Activated naive CD8-positive, alpha-beta T cell treated with anti-CD3 and anti-CD28 coated beads, Interleukin-2, amount 10 ng/mL, durations not matched to agents 7 days and 5 days (primary cell): ENCODE results near the gene NEK6. TPM values are rescaled to one million over a fixed set of nuclear protein-coding genes. Genes with fewer than 3 reads are reported as not detected.
A peak's percentile ranks its signal among the peaks of the same experiment; 100 is the strongest.
"Not testable (repeated sequence)": the region's sequence is repeated elsewhere in the genome, so short reads cannot be mapped to it uniquely, and the experiment has no call there.

Experiments used
- ATAC-seq: fragments of 150-1000 bp; cut with Tn5 transposase; one replicate; pipeline ENCODE4 v1.10.0; 2021; ENCODE audit warnings: low read depth, moderate library complexity
- POLR2A ChIA-PET: fragments of 350-600 bp; sonication (Branson Sonifier 250); formaldehyde crosslinking; loops from one replicate; lab custom pipeline; 2021; ENCODE audit warnings: antibody characterized with exemption; lab: Charles Lee
- DNase-seq: peaks from one replicate; pipeline ENCODE4 v3.0.0; 2021
- H3K27ac Mint-ChIP-seq: one replicate; pipeline ENCODE4 v1.8.0; 2022; ENCODE audit warnings: mild to moderate bottlenecking, mixed read lengths
- H3K27me3 Mint-ChIP-seq: one replicate; pipeline ENCODE4 v1.8.0; 2022; ENCODE audit warnings: mild to moderate bottlenecking, moderate library complexity, mixed read lengths
- H3K36me3 Mint-ChIP-seq: one replicate; pipeline ENCODE4 v1.8.0; 2021; ENCODE audit warnings: mild to moderate bottlenecking, mixed read lengths
- H3K4me1 Mint-ChIP-seq: one replicate; pipeline ENCODE4 v1.8.0; 2021; ENCODE audit warnings: mixed read lengths
- H3K4me3 Mint-ChIP-seq: one replicate; pipeline ENCODE4 v1.8.0; 2022; ENCODE audit warnings: mild to moderate bottlenecking, moderate library complexity, mixed read lengths
- H3K9me3 Mint-ChIP-seq: one replicate; pipeline ENCODE4 v1.8.0; 2021; ENCODE audit warnings: mixed read lengths
- total RNA-seq, 2 experiments: library from RNA; stranded (reverse); gene quantifications; one replicate each; pipeline ENCODE4 v1.2.3, GENCODE V29; 2021

NEK6 gene
- total RNA-seq, 2 experiments from 2014 or later: 8.1 to 10.9 TPM

DNA sequence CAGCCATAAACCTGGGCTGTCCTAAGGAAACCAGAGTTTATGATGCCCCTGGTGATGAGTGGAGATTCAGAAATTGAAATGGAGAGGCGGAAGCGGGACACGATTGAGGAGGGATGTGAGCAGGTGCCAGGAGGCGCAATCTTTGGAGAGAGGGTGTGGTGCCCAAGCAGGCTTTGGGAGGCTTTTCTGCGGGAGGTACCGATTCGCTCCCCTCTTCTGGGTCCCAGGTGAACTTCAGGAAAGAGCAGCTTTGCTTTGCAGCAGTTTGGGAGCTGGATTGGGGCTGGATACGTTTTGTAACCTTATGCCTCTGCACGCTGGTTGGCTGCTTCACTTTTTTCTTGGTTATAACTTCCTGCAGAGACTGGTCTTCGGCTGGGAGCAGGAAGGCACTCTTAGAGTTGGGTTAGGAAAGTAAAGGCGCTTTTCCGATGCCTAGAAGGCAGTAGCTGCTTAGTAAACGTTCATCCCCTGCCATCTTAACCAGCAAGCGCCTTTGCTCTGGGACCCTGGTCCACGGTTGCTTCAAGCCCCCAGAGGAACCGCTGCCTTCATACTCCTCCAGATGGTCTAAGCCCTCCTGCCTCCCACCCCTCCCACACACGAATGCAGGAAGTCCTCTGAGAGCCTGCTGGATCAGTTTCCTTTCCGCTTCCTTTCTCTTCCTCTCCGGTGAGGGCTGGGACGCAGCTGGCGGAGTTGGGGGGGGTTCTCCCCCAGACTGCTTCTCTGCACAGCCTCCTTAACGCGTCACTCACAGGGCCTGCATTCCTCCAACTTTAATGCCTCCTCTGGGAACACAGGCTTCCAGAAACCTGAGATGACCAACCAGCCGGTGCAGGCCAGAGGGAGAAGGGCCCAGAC lies 15.2 kb upstream of the NEK6 start:
- POLR2A ChIA-PET: no interaction called here
- peaks cover 30% of the 10 kb centered on the region for H3K4me1 Mint-ChIP-seq
- ATAC-seq (peak; percentile 31), DNase-seq (peak; percentile 29)
- peaks cover 2% of the 10 kb centered on the region for H3K36me3 Mint-ChIP-seq
- peak overlapping the region; percentile 67 for H3K27ac Mint-ChIP-seq
- peak overlapping the region; percentile 56 for H3K4me3 Mint-ChIP-seq
- peaks cover 10% of the 10 kb centered on the region for H3K27me3 Mint-ChIP-seq
- no peaks in the 10 kb centered on the region for H3K9me3 Mint-ChIP-seq

DNA sequence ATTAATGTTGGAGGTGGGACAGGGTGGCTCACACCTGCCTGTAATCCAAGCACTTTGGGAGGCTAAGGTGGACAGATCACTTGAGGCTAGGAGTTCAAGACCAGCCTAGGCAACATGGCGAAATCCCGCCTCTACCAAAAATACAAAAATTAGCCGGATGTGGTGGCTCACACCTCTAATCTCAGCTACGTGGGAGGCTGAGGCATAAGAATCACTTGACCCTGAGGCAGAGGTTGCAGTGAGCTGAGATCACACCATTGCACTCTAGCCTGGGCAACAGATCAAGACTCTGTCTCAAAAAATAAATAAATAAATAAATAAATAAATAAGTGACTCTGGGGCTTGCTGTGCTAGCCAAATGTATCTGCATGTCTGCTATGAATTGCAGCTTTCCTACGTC lies 10.4 kb upstream of the NEK6 start:
- H3K4me3 Mint-ChIP-seq, H3K27ac Mint-ChIP-seq, POLR2A ChIA-PET, ATAC-seq, H3K27me3 Mint-ChIP-seq, H3K9me3 Mint-ChIP-seq, H3K36me3 Mint-ChIP-seq: not testable (repeated sequence)
- peak; percentile 11 for DNase-seq
- peaks cover 18% of the 10 kb centered on the region for H3K4me1 Mint-ChIP-seq

DNA sequence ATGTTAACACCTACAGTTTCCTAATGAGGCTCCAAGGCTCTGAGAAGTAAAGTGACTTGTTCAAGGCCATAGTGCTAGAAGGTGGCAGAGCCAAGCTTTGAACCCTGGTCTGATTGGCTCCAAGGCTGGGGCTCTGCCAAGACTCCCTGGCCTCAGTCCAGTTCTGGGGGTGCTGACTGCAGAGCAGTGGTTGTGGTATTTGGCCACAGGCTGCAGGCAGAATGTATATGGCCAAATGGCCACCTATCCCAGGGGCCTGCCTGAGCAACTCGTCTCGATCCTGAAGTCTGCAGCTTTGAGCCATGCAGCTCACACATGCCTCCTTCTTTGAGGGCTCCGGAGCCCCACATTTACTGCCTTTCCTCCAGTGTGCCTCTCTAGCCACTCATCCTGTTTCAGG lies 9.7 kb upstream of the NEK6 start:
- Mint-ChIP-seq H3K27ac (no peak overlapping the region), H3K4me3 (no peak overlapping the region), H3K4me1 (peaks cover 11% of the 10 kb centered on the region), H3K27me3 (peaks cover 9% of the 10 kb centered on the region), H3K9me3 (no peaks in the 10 kb centered on the region), H3K36me3 (no peaks in the 10 kb centered on the region)
- DNase-seq: peak; percentile 23
- no peak for ATAC-seq
- POLR2A ChIA-PET: no interaction called here

DNA sequence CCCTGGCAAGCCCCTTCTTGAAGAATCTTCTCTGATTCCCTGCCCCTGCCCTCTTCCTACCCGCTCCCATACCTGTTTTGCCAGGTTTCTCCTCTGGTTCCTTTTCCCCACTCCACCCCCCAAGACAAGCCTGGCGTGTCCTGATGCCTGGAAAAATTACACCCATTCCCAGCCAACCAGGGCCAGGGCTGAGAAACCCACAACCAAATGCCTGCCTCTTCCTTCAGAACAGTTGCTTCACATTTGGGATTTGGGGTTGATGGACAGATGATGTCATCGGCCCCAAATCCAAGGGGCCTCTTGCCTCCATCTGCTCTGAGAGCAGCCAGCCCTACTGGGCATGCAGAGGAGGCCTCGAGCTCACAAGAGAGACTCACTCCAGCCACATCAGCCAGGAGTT lies 8.8 kb upstream of the NEK6 start:
- H3K9me3 Mint-ChIP-seq: no peaks in the 10 kb centered on the region
- ATAC-seq (no peak), DNase-seq (no peak)
- no peaks in the 10 kb centered on the region for H3K36me3 Mint-ChIP-seq
- H3K4me3 Mint-ChIP-seq: no peak overlapping the region
- peaks cover 10% of the 10 kb centered on the region for H3K4me1 Mint-ChIP-seq
- POLR2A ChIA-PET: interaction anchor here (0.8 kb wide), 1 partner anchor 25 kb away, joined by 4 read pairs; no protein-coding TSS in a partner anchor
- H3K27me3 Mint-ChIP-seq: peaks cover 7% of the 10 kb centered on the region
- no peak overlapping the region for H3K27ac Mint-ChIP-seq

DNA sequence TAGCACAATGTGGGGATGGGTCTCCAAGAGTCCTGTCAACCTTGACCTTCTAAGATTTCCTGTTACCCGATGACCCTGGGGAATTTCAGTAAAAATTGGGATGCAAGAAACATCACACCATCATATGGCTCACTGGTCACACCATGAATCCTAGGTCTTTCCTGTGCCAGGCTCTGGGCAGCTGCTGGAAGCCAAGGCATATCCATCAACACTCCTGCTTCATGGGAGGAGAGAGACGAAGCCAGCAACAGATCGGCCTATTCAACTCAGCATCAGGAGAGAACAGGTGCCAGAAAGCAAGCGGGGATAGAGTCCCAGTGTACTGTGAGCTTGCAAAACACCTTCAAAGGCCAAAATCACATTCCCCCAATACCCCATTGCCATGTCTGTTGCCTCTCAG lies 6.5 kb upstream of the NEK6 start:
- Mint-ChIP-seq H3K27ac (no peak overlapping the region), H3K36me3 (no peaks in the 10 kb centered on the region), H3K9me3 (no peaks in the 10 kb centered on the region), H3K27me3 (peaks cover 10% of the 10 kb centered on the region), H3K4me1 (peaks cover 17% of the 10 kb centered on the region), H3K4me3 (no peak overlapping the region)
- POLR2A ChIA-PET: no interaction called here
- DNase-seq (peak; percentile 7), ATAC-seq (no peak)

DNA sequence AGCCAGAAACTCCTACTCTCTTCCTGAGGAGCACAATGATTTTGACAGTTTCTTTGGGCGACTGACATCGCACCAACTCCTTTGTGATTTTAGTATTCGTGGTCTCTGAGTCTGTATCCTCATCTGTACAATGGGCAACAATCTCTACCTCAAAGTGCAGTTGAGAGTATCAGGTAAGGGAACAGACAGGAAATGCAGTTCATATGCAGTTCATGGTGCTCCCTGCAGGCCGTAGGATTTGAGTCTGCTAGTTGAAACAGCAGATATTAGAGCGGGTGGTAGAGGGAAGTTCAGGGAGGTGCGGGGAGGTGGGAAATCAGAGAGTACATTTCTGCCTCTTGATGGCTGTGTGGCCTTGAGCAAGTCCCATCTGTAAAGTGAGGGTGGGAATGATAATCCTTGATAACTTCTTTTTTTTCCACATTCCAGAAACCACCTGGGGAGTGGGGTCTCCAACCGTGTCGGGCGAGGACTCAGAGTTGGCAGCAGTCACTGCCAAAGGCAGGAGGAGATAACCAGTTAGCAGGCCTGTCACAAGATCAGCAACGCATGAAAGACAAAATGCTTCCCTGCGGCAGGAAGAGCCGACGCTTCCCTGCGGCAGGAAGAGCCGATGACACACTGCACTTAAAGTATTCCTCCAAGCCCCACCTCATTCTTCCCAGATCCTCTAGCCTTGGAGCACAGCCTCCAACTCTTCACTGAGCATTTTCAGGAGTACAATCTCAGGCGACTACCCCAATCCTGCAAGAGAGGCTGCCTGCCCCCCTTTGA lies 6.0 kb upstream of the NEK6 start:
- no peaks in the 10 kb centered on the region for H3K36me3 Mint-ChIP-seq
- H3K27me3 Mint-ChIP-seq: peaks cover 10% of the 10 kb centered on the region
- H3K9me3 Mint-ChIP-seq: no peaks in the 10 kb centered on the region
- peaks cover 17% of the 10 kb centered on the region for H3K4me1 Mint-ChIP-seq
- POLR2A ChIA-PET: no interaction called here
- H3K4me3 Mint-ChIP-seq: no peak overlapping the region
- H3K27ac Mint-ChIP-seq: no peak overlapping the region
- ATAC-seq (no peak), DNase-seq (no peak)

DNA sequence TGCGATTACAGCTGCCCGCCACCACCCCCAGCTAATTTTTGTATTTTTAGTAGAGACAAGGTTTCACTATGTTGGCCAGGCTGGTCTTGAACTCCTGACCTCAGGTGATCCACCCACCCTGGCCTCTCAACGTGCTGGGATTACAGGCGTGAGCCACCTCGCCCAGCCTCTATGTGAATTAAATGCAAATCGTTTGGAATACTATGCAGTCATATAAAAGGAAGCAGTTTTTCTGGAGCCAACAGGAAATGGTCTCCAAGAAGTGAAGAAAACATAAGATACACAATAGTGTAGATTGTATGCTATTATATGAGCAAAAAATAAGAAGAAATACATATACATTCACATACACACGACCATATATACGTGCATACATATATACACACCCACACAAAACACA lies 4.9 kb upstream of the NEK6 start:
- POLR2A ChIA-PET, H3K4me3 Mint-ChIP-seq, H3K36me3 Mint-ChIP-seq: not testable (repeated sequence)

DNA sequence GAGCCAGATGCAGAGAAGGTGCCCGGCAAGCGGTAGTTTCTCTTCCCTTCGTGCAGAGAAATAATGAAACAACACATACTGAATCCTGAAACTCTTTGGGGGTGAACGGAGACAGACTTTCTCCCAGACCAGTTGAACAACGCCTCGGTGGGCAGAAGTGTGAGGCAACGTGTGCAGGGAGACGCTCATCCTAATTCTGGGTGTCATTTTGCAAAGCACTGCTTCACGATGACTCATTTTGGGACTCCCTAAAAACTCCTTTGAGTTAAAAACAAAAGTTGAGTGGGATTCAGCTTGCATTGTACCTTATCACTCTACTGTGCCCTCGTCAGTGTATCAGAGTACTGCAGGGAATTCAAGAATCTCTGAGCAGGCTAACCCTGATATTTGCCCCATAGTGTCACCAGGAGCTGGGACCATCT lies 3.5 kb upstream of the NEK6 start:
- Mint-ChIP-seq H3K36me3 (peaks cover 3% of the 10 kb centered on the region), H3K4me3 (peak overlapping the region; percentile 22), H3K9me3 (no peaks in the 10 kb centered on the region), H3K4me1 (peaks cover 32% of the 10 kb centered on the region), H3K27ac (no peak overlapping the region), H3K27me3 (peaks cover 26% of the 10 kb centered on the region)
- no peak for ATAC-seq
- no peak for DNase-seq
- POLR2A ChIA-PET: no interaction called here

More for the DNA sequence above, 4.9 kb upstream of the NEK6 start:
- not testable (repeated sequence) for ATAC-seq, H3K9me3 Mint-ChIP-seq, H3K27ac Mint-ChIP-seq, DNase-seq
- Mint-ChIP-seq H3K27me3 (peaks cover 19% of the 10 kb centered on the region), H3K4me1 (peaks cover 22% of the 10 kb centered on the region)

DNA sequence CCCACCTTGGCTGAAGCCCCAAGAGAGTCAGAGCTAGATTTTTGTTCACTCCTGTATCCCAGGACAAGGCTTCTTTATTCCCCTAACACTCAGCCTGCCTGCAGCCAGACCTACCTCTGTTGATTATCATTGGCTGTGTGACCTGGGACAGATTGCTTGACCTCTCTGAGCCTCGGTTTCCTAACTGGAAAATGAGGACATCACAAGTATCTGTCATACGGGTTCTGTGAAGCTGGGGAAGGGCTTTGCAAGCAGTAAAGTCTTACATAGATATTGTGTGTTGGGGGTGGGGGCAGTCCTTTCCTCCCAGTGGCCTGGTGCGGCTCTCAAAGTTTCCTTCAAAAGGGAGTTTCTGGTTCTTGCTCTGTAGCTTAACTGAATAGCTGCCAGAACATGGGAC lies 2.5 kb upstream of the NEK6 start:
- POLR2A ChIA-PET: interaction anchor here (0.5 kb wide), 1 partner anchor 1029 kb away, joined by 3 read pairs; no protein-coding TSS in a partner anchor
- Mint-ChIP-seq H3K9me3 (no peaks in the 10 kb centered on the region), H3K27ac (no peak overlapping the region), H3K4me1 (peaks cover 33% of the 10 kb centered on the region), H3K36me3 (peaks cover 3% of the 10 kb centered on the region), H3K27me3 (peaks cover 32% of the 10 kb centered on the region), H3K4me3 (no peak overlapping the region)
- ATAC-seq: no peak
- DNase-seq: no peak

DNA sequence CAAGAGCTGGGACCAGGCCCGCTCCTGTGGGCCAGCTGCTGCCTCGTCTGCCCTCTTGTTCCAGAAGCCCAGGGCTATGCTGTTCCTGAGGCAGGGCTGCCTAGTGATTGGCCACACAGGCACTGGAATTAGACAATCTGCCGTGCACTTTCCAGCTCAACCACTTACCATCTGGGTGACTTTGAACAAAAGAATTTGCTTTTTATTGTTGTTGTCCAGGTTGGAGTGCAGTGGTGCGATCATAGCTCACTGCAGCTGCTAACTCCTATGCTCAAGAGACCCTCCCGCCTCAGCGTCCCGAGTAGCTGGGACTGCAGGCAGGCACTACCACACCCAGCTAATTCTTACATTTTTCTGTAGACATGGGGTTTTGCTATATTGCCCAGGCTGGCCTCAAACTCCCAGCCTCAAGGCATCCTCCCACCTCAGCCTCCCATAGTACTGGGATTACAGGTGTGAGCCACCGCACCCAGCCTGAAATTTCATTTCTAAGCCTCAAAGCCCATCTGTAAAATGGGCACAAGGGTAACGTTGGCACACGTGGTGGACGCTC lies 1.2 kb upstream of the NEK6 start:
- peak overlapping the region; percentile 85 for H3K4me3 Mint-ChIP-seq
- H3K27me3 Mint-ChIP-seq: peaks cover 43% of the 10 kb centered on the region
- H3K27ac Mint-ChIP-seq: no peak overlapping the region
- no peak for DNase-seq
- H3K9me3 Mint-ChIP-seq: no peaks in the 10 kb centered on the region
- POLR2A ChIA-PET: interaction anchor here (1.3 kb wide), 1 partner anchor 130 kb away, joined by 4 read pairs; no protein-coding TSS in a partner anchor
- ATAC-seq: no peak
- peaks cover 3% of the 10 kb centered on the region for H3K36me3 Mint-ChIP-seq
- peaks cover 36% of the 10 kb centered on the region for H3K4me1 Mint-ChIP-seq

DNA sequence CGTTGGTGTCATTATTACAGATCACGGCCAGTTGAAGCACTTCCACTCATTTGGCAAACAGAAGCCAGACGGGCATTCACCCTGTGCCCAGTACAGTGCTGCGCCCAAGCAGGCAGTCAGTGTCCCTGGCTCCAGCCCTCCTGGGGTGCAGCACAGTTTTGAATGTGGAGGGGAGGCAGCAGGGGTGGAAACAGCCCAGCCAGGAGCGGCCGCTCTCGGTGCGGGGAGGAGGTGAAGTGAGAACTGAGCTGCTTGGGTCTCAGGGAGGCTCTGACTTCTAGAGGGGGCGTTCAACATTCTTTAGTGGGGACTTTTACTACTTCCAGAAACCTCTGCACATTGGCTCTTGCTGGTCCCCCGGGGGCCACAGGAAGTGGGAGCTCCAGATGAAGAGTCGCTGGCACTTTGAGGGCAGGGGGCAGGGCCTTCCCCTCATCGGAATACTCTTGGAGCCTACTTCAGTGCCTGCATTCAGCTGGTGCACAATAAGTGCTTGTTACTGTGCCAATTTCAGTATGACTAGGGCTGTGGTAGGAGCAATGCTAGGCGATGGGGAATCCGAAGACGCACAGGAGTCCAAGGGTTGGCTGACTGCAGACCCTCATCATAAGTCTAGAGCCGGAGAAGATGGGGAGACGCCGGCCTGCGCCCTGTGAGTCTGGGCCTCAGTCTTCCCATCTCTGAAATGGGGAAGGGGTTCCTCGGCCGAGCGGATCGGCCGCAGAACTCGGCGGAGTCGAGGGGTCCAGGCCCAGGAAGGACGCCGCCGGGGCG lies 492 bp upstream of the NEK6 start:
- ATAC-seq (no peak), DNase-seq (no peak)
- POLR2A ChIA-PET: interaction anchor here (1.3 kb wide), 1 partner anchor 131 kb away, joined by 4 read pairs; no protein-coding TSS in a partner anchor
- Mint-ChIP-seq H3K27ac (peak overlapping the region; percentile 78), H3K9me3 (no peaks in the 10 kb centered on the region), H3K4me1 (peaks cover 34% of the 10 kb centered on the region), H3K27me3 (peaks cover 43% of the 10 kb centered on the region), H3K4me3 (peak overlapping the region; percentile 85), H3K36me3 (peaks cover 3% of the 10 kb centered on the region)

DNA sequence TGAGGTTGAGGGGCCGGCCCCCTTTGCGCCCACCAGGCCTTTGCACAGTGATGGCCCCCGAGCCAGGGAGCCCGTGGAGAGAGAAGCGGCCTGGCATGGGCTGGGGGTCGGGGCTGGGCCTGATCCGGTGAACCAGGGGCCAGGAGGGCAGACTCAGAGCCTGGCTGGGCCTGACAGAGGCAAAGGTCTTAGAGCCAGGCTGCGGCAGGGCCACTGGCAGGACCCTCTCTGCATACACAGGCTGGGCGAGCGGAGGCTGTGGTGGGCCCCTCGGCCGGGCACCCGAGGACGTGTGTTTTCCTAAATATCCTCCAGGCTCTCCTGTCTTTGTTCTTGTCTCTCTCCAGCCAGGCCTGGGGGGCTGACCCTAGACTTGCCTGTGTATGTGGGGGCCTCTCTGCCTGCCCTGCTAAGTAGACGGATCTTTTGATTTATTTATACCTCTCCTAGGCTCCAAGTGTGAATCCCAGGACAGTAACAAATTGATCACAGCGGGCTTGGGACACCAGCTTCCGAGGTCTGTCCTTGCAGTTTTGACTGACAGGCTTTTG lies 933 bp downstream of the NEK6 start:
- ATAC-seq: no peak
- H3K9me3 Mint-ChIP-seq: no peaks in the 10 kb centered on the region
- H3K4me1 Mint-ChIP-seq: peaks cover 34% of the 10 kb centered on the region

More for the DNA sequence above, 933 bp downstream of the NEK6 start:
- DNase-seq: no peak
- POLR2A ChIA-PET: interaction anchor here (0.9 kb wide), 1 partner anchor 29 kb away, joined by 3 read pairs; no protein-coding TSS in a partner anchor
- Mint-ChIP-seq H3K36me3 (peaks cover 3% of the 10 kb centered on the region), H3K27ac (peak overlapping the region; percentile 80), H3K27me3 (peaks cover 40% of the 10 kb centered on the region), H3K4me3 (peak overlapping the region; percentile 86)
